HG03575 (cell line): ENCODE measurements around the gene ZNF785.

Source experiments
- ATAC-seq: cut with Tn5 transposase; IDR thresholded peaks from one replicate; pipeline ENCODE4 v1.9.1; 2021; ENCODE audit not compliant: unreplicated experiment, insufficient number of reproducible peaks, low FRiP score; ENCODE audit errors: extremely low read depth

Gene ZNF785

GRCh38 chr16:30567991-30568638 is 17.4 kb downstream of the ZNF785 start:
- no peak for ATAC-seq

DNA sequence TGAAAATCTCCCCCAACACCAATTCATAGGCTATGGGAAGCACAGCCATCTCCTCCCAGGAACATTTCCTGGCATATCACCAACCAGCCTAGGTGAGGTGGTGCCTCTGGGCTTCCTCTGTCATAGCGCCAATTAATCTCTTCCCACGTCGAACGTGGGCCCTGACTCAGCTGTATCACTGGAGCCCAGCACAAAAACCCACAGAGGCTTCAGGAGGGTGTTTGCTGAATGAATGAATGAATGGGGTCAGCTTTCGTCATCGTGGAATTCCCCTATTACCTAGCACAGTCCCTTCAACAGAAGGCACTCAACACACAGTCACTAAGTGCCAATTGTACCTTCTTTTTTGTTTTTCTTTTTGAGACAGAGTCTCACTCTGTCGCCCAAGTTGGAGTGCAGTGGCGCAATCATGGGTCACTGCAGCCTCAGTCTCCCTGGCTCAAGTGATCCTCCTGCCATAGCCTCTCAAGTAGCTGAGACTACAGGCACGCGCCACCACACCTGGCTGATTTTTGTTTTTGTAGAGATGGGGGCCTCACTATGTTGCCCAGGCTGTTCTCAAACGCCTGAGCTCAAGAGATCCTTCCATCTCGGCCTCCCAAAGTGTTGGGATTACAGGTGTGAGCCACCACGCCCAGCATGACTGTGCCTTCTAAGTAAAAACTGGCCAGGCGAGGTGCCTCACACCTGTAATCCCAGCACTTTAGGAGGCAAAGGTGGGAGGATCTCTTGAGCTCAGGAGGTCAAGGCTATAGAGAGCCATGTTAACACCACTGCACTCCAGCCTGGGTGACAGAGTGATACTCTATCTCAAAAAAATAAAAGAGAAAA is 18.1 kb downstream of the ZNF785 start:
- ATAC-seq = no peak

DNA sequence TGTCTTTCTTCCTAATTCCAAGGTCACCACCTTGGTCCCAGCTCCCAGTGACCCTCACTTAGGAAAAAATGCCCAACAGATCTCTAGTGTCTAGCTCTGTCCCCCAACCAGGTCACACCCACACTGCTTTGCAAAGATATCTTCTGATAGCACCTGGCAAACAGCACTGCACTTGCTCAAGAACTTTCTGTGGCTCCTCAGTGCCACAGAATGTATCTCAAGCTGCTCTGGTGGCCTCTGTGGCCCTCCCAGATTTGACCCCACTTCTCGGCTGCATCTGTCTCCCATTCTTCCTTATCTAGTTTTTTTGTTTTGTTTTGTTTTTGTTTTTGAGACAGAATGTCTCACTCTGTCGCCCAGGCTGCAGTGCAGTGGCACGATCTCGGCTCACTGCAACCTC is 19.0 kb downstream of the ZNF785 start:
- ATAC-seq = no peak

DNA sequence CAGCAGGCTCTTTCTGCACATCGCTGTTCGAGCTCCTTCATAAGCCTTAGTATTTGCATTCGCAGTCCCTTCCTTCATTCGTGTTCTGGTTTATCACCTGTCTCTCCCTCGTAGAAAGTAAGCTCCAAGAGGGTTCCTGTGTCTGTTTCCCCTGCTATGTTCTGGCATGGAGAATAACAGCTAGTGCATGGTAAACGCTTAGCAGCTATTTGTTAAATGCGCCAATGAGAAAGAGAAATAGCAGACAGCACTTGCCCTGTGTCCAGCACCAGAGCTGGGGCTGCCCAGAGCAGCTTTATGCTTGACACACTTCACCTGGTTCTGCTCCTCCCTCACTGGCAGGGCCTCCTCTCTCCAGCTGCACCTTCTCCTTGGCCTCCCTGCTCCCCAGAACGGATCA is 19.5 kb downstream of the ZNF785 start:
- ATAC-seq = no peak

DNA sequence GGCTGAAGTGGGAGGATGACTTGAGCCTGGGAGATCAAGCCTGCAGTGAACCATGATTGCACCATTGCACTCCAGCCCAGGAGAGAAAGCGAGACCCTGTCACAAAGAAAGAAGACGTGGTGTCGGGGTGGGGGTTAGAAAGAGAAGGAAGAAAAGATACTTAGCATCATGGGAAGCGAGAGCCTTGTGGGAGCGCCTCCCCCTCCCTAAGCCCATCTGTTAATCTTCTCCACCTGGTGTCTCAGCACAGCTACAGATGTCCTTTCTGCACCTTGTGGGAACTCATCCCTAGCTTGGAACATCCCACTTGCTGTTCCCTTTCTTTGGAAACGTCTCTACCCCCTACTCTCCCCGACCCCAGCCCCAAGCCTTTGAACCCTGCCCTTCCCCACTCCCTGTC is 20.0 kb downstream of the ZNF785 start:
- no peak for ATAC-seq

DNA sequence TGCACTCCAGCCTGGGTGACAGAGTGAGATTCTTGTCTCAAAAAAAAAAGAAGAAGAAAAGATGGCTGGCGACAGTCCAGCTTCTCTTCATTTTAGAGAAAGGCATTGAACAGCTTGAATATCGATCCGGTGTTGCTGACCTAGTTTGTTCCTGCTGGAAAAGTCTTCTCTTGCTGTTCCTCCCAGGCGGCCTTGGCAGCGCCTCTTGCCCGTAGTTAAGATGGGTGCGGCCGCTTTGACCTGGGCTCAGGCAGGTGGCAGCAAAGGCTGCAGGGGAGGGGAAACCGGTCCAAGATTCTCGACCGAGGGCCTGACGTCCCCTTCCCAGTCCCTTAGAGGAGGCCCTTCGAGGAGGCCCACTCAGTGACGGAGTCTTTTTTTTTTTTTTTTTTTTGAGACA is 23.5 kb downstream of the ZNF785 start:
- no peak for ATAC-seq

GRCh38 chr16:30561089-30561816 is 24.2 kb downstream of the ZNF785 start:
- ATAC-seq = no peak

GRCh38 chr16:30559690-30560089 is 25.8 kb downstream of the ZNF785 start:
- ATAC-seq = no peak

GRCh38 chr16:30558789-30559377 is 26.6 kb downstream of the ZNF785 start:
- ATAC-seq = no peak

GRCh38 chr16:30557957-30558788 is 27.3 kb downstream of the ZNF785 start, which contains the start of gene ZNF764:
TSS of gene ZNF764 (minus strand) at chr16:30558374. CDS start at chr16:30558182, 192 bp downstream.
- no peak for ATAC-seq

DNA sequence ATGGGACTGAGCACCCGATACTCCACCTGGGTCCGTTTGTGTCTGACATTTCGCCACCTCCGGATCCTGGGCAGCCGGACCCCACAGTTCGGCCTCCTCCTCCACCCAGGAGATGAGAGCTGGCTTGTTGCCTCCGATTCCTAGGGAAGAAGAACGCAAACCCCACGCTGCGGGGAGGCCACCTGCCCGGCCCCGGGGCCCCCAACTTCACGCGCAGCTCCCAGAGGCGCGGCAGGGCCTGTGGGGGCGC is 27.9 kb downstream of the ZNF785 start:
- ATAC-seq = no peak

GRCh38 chr16:30556125-30556473 is 29.4 kb downstream of the ZNF785 start:
- ATAC-seq = no peak

GRCh38 chr16:30555315-30556124 is 30.0 kb downstream of the ZNF785 start:
- ATAC-seq = no peak

DNA sequence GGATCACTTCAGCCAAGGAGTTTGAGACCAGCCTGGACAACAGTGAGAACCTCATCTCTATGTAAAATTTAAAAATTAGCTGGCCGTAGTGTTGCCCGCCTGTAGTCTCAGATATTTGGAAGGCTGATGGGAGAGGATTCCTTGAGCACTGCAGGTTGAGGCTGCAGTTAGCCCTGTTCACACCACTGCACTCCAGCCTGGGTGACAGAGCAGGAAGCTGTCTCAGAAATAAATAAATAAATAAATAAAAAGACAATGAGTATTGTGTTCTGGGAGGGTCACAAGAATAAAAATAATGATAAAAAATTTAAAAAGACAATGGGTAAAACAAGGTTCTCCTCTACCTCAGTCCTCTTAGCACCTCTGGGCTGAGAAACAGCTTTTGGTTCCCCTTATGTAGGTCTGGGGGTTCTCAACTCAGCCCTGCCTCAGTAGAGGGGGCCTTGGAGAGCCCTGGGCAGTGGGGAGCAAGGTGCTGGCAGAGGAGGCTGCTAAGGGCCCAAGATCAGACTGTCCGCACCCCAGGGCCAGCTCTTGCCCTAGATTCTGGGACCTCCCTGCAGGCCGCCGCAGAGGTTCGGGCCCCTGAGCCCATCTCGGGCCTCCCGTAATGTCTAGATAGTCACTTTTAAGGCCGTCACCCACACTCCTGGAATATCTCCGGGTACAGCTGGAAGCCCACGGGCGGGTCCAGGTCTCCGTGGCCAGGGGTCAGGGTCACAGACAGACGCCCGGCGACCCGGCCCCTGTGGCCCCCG is 30.8 kb downstream of the ZNF785 start:
- no peak for ATAC-seq

GRCh38 chr16:30553393-30553899 is 32.1 kb downstream of the ZNF785 start:
- ATAC-seq = no peak

DNA sequence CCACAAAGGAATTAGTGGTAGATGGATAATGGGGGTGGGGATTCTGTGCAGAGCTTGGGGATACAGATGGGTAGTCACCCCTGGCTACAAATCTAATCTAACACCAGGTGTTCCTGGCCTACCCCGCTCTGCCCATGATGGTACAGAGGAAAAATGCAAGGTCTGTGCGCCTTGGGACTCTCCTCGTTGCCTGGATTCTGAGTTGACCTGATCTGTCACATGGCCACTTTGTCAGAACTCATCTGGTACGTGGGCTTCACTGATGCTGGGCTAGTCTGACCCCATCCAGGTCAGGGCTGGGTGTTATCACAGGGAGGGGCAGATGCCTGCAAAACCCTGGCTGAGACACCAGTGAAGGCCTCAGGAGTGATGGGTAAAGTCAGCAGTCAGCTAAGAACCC is 32.5 kb downstream of the ZNF785 start:
- ATAC-seq = no peak

DNA sequence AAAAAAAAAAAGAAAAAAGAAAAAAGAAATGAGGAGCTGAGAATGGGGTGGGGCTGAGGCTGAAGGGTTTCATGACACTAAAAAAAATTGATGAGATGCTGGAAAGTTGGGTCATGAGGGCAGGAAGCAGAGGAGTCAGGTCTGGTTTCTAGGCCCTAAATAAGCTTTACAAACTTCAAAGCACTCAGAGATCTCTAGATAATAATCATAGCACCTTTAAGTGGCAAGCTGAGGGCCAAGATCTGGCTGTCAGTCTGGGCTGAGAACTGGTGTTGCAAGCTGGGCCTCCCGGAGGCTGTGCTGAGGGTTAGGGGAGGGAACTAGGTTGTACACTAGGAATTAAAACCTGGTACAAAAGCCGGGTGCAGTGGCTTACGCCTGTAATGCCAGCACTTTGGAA is 33.7 kb downstream of the ZNF785 start:
- no peak for ATAC-seq
